H9 (cell line): ENCODE measurements around the gene FOXD2. TPM values are rescaled to one million over a fixed set of nuclear protein-coding genes. Genes with fewer than 3 reads are reported as not detected.

Source experiments
- DNase-seq: peaks from one replicate; pipeline ENCODE4 v3.0.0-alpha.2; 2017
- H2AFZ ChIP-seq: one replicate; pipeline ENCODE4 v1.6.1; 2013; ENCODE audit warnings: mild to moderate bottlenecking, low read length, control low read depth, moderate library complexity
- H2AK5ac ChIP-seq: 2 replicates; pipeline ENCODE4 v1.6.1; 2013; ENCODE audit warnings: low read length, control low read depth, mixed read lengths; ENCODE audit not compliant: insufficient read length
- H2BK120ac ChIP-seq: one replicate; pipeline ENCODE4 v1.6.1; 2013; ENCODE audit warnings: low read depth, mild to moderate bottlenecking, low read length, control low read depth, inconsistent platforms; ENCODE audit not compliant: poor library complexity, severe bottlenecking
- H2BK12ac ChIP-seq: 2 replicates; pipeline ENCODE4 v1.6.1; 2013; ENCODE audit warnings: low read length, control low read depth, mixed read lengths, low read depth; ENCODE audit not compliant: insufficient read length
- H2BK15ac ChIP-seq: 2 replicates; pipeline ENCODE4 v1.6.1; 2013; ENCODE audit warnings: low read depth, low read length, control low read depth
- H2BK20ac ChIP-seq: one replicate; pipeline ENCODE4 v1.6.1; 2013; ENCODE audit warnings: low read depth, mild to moderate bottlenecking, low read length, control low read depth, inconsistent platforms; ENCODE audit not compliant: poor library complexity, severe bottlenecking
- H2BK5ac ChIP-seq: 2 replicates; pipeline ENCODE4 v1.6.1; 2013; ENCODE audit warnings: low read length, control low read depth, mixed read lengths; ENCODE audit not compliant: insufficient read length
- H3K14ac ChIP-seq: 2 replicates; pipeline ENCODE4 v1.6.1; 2013; ENCODE audit warnings: low read length, control low read depth; ENCODE audit not compliant: insufficient read depth
- H3K18ac ChIP-seq: 2 replicates; pipeline ENCODE4 v1.6.1; 2013; ENCODE audit warnings: low read depth, mild to moderate bottlenecking, mixed read lengths, low read length, control low read depth; ENCODE audit not compliant: insufficient read length
- H3K23ac ChIP-seq: 2 replicates; pipeline ENCODE4 v1.6.1; 2013; ENCODE audit warnings: low read length, control low read depth, mixed read lengths, low read depth; ENCODE audit not compliant: insufficient read length
- H3K23me2 ChIP-seq: 2 replicates; pipeline ENCODE4 v1.6.1; 2013; ENCODE audit warnings: low read depth, mild to moderate bottlenecking, mixed read lengths, low read length, control low read depth; ENCODE audit not compliant: insufficient read length, poor library complexity, severe bottlenecking
- H3K27ac ChIP-seq: 2 replicates; pipeline ENCODE4 v1.5.1; 2013; ENCODE audit warnings: low read length, control low read depth, mixed read lengths, low read depth; ENCODE audit not compliant: insufficient read length
- H3K27me3 ChIP-seq: 2 replicates; pipeline ENCODE4 v1.6.1; 2013; ENCODE audit warnings: low read length, control low read depth, inconsistent platforms; ENCODE audit not compliant: insufficient read depth
- H3K4ac ChIP-seq: 2 replicates; pipeline ENCODE4 v1.6.1; 2013; ENCODE audit warnings: low read depth, mild to moderate bottlenecking, control low read depth, inconsistent platforms, low read length, moderate library complexity
- H3K4me1 ChIP-seq: 2 replicates; pipeline ENCODE4 v1.6.1; 2013; ENCODE audit warnings: low read length, control low read depth, inconsistent platforms; ENCODE audit not compliant: insufficient read depth
- H3K4me2 ChIP-seq: 2 replicates; pipeline ENCODE4 v1.6.1; 2013; ENCODE audit warnings: low read length, control low read depth, mixed read lengths; ENCODE audit not compliant: insufficient read length, insufficient read depth
- H3K56ac ChIP-seq: 2 replicates; pipeline ENCODE4 v1.6.1; 2013; ENCODE audit warnings: low read depth, mild to moderate bottlenecking, mixed read lengths, low read length, control low read depth; ENCODE audit not compliant: insufficient read length
- H3K79me1 ChIP-seq: 2 replicates; pipeline ENCODE4 v1.6.1; 2013; ENCODE audit warnings: low read depth, mild to moderate bottlenecking, moderate library complexity, low read length, control low read depth, inconsistent platforms; ENCODE audit not compliant: insufficient read depth, poor library complexity, severe bottlenecking
- H3K79me2 ChIP-seq: 2 replicates; pipeline ENCODE4 v1.6.1; 2013; ENCODE audit warnings: low read length, control low read depth, inconsistent platforms; ENCODE audit not compliant: insufficient read depth
- H3K9ac ChIP-seq: 2 replicates; pipeline ENCODE4 v1.6.1; 2013; ENCODE audit warnings: low read length, control low read depth, mixed read lengths; ENCODE audit not compliant: insufficient read length; ENCODE audit errors: extremely low read depth
- H3K9me3 ChIP-seq: one replicate; pipeline ENCODE4 v1.6.1; 2013; ENCODE audit warnings: low read depth, low read length, inconsistent platforms; ENCODE audit not compliant: control insufficient read depth
- H3T11ph ChIP-seq: one replicate; pipeline ENCODE4 v1.6.1; 2013; ENCODE audit warnings: mild to moderate bottlenecking, low read length, control low read depth, inconsistent platforms
- H4K20me1 ChIP-seq: one replicate; pipeline ENCODE4 v1.6.1; 2013; ENCODE audit not compliant: control insufficient read depth, insufficient read length, insufficient read depth
- H4K5ac ChIP-seq: 2 replicates; pipeline ENCODE4 v1.6.1; 2013; ENCODE audit warnings: low read depth, mild to moderate bottlenecking, mixed read lengths, low read length, control low read depth; ENCODE audit not compliant: insufficient read length
- H4K8ac ChIP-seq: replicated peaks from 2 replicates; pipeline ENCODE4 v1.6.1; 2013; ENCODE audit warnings: low read length, control low read depth, mixed read lengths, low read depth; ENCODE audit not compliant: insufficient read length
- H4K91ac ChIP-seq: 2 replicates; pipeline ENCODE4 v1.6.1; 2013; ENCODE audit warnings: low read depth, mild to moderate bottlenecking, moderate library complexity, mixed read lengths, low read length, control low read depth; ENCODE audit not compliant: insufficient read length
- H3K27ac Mint-ChIP-seq, 3 experiments: 2 replicates in 2 of 3; 3 replicates in 1 of 3; pipeline ENCODE4 v1.8.0; 2020 to 2021; ENCODE audit warnings: mixed read lengths in 3 of 3, mild to moderate bottlenecking in 1 of 3, moderate library complexity in 1 of 3
- H3K27me3 Mint-ChIP-seq: 2 replicates; pipeline ENCODE4 v1.8.0; 2021; ENCODE audit warnings: low read depth, mild to moderate bottlenecking, moderate library complexity, mixed read lengths
- H3K36me3 Mint-ChIP-seq, 3 experiments: 2 replicates in 2 of 3; 3 replicates in 1 of 3; pipeline ENCODE4 v1.8.0; 2020 to 2021; ENCODE audit warnings: low read depth in 3 of 3, mixed read lengths in 3 of 3; ENCODE audit not compliant: insufficient read depth in 1 of 3
- H3K4me1 Mint-ChIP-seq, 2 experiments: 2 replicates each; pipeline ENCODE4 v1.8.0; 2020; ENCODE audit warnings: mixed read lengths in 2 of 2
- H3K4me3 Mint-ChIP-seq, 2 experiments: 2 replicates in 1 of 2; 3 replicates in 1 of 2; pipeline ENCODE4 v1.8.0; 2020 to 2021; ENCODE audit warnings: mild to moderate bottlenecking in 2 of 2, mixed read lengths in 2 of 2, moderate library complexity in 1 of 2
- H3K9me3 Mint-ChIP-seq, 2 experiments: 2 replicates in 1 of 2; 3 replicates in 1 of 2; pipeline ENCODE4 v1.8.0; 2020; ENCODE audit warnings: mild to moderate bottlenecking in 2 of 2, mixed read lengths in 2 of 2, moderate library complexity in 1 of 2
- WGBS: extraction: QIAGEN DNeasy Blood & Tissue Kit; methylation state at CpG from one replicate; pipeline ENCODE4 v1.1.7; 2013; ENCODE audit warnings: missing lambda C conversion rate, low lambda C conversion rate, mixed read lengths; ENCODE audit not compliant: insufficient read length; ENCODE audit errors: extremely low coverage; 5-methylcytosine and 5-hydroxymethylcytosine counted together
- total RNA-seq: library from RNA; stranded (reverse); gene quantifications from 2 replicates; pipeline ENCODE4 v1.2.1, GENCODE V29; 2021
- TF ChIP-seq, protein P1 (sequence below): fragments of 200-600 bp; sonication (generic); conservative IDR thresholded peaks from 3 replicates; pipeline ENCODE4 v1.8.0; 2021; ENCODE audit warnings: antibody characterized with exemption, mild to moderate bottlenecking

FOXD2 gene
- total RNA-seq, 1 experiment from 2014 or later = not detected

DNA sequence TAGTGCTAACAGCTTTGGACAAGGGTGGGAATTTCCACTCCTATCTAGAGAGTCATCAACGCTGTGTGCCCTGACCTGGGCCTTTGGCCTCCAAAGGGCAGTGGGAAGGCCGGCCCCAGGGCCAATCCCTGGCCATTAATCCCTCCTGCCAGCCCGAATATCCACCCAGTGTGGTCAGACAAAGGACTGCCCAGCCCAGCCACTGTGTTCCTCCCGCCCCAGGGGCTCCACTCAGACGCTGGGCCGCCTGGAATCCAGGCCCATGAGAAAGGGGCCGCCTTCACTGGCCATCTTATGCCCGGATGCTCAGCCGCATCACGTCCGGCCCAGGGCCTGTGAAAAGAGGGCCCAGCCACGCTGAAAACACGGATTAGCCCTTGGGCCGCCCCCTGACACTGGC lies 25.4 kb upstream of the FOXD2 start:
- Histone ChIP-seq H3K79me1 (no peaks in the 10 kb centered on the region), H2BK12ac (no peak overlapping the region), H4K91ac (no peak overlapping the region), H4K20me1 (no peaks in the 10 kb centered on the region), H3K4me1 (no peaks in the 10 kb centered on the region), H3K27ac (no peak overlapping the region), H3K56ac (no peak overlapping the region), H2AFZ (no peak overlapping the region), H3K4me2 (no peak overlapping the region), H4K8ac (no peak overlapping the region), H2BK120ac (no peak overlapping the region), H2BK15ac (no peak overlapping the region), H3K23me2 (no peaks in the 10 kb centered on the region), H3K14ac (no peak overlapping the region), H3K23ac (no peak overlapping the region), H3T11ph (no peak overlapping the region), H3K18ac (no peak overlapping the region), H2BK5ac (no peak overlapping the region), H2AK5ac (no peak overlapping the region), H3K79me2 (no peaks in the 10 kb centered on the region), H2BK20ac (no peak overlapping the region), H3K9me3 (no peaks in the 10 kb centered on the region), H3K9ac (no peak overlapping the region), H4K5ac (no peak overlapping the region), H3K4ac (no peak overlapping the region), H3K27me3 (peaks cover 28% of the 10 kb centered on the region)
- no peak overlapping the region for H3K4me3 Mint-ChIP-seq
- TF ChIP-seq, protein P1, sequence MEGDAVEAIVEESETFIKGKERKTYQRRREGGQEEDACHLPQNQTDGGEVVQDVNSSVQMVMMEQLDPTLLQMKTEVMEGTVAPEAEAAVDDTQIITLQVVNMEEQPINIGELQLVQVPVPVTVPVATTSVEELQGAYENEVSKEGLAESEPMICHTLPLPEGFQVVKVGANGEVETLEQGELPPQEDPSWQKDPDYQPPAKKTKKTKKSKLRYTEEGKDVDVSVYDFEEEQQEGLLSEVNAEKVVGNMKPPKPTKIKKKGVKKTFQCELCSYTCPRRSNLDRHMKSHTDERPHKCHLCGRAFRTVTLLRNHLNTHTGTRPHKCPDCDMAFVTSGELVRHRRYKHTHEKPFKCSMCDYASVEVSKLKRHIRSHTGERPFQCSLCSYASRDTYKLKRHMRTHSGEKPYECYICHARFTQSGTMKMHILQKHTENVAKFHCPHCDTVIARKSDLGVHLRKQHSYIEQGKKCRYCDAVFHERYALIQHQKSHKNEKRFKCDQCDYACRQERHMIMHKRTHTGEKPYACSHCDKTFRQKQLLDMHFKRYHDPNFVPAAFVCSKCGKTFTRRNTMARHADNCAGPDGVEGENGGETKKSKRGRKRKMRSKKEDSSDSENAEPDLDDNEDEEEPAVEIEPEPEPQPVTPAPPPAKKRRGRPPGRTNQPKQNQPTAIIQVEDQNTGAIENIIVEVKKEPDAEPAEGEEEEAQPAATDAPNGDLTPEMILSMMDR = no peak
- peaks cover 0 to 2% of the 10 kb centered on the region in 2 experiments; a peak in 3 of 5 replicates for H3K9me3 Mint-ChIP-seq
- DNase-seq = no peak
- H3K27me3 Mint-ChIP-seq = peaks cover 89% of the 10 kb centered on the region
- peaks cover 2 to 11% of the 10 kb centered on the region in 2 experiments; a peak in 3 of 4 replicates for H3K4me1 Mint-ChIP-seq
- H3K36me3 Mint-ChIP-seq = peaks cover 0 to 2% (median 0%) of the 10 kb centered on the region in 3 experiments; a peak in 1 of 7 replicates
- no CpG with 5 or more reads among the region's 14 CpGs for WGBS
- H3K27ac Mint-ChIP-seq = no peak overlapping the region
